Panc1 (cell line): Measurements from ENCODE around the gene PCBP4. TPM values are rescaled to one million over a fixed set of nuclear protein-coding genes. Genes with fewer than 3 reads are reported as not detected.

Source experiments
- ATAC-seq: fragments of 200-7000 bp; cut with Tn5 transposase; 2 replicates; pipeline ENCODE4 v1.9.1; 2020; ENCODE audit warnings: mild to moderate bottlenecking, moderate library complexity
- BruUV-seq: library from RNA; stranded (reverse); fragments of 400-500 nt; replicated peaks from 2 replicates; lab custom pipeline; 2021; lab: Mats Ljungman, UMichigan
- CTCF ChIA-PET: fragments of 300-600 bp; sonication (Branson Sonifier 250); formaldehyde crosslinking; loops from one replicate; lab custom pipeline; 2022; ENCODE audit warnings: antibody characterized with exemption; lab: Charles Lee
- POLR2A ChIA-PET: fragments of 300-600 bp; sonication (Branson Sonifier 250); formaldehyde crosslinking; loops from one replicate; lab custom pipeline; 2022; ENCODE audit warnings: antibody characterized with exemption; lab: Charles Lee
- DNase-seq: peaks from one replicate; pipeline ENCODE4 v3.0.0-alpha.2; 2010; ENCODE audit warnings: low read depth, low spot score
- H3K27ac ChIP-seq: 2 replicates; pipeline ENCODE4 v1.5.1; 2011; ENCODE audit warnings: mild to moderate bottlenecking, low read length, inconsistent platforms
- H3K27me3 ChIP-seq: fragments of 200-500 bp; sonication (Bioruptor generic); 2 replicates; pipeline ENCODE4 v1.6.0; 2014; ENCODE audit warnings: low read length, inconsistent platforms; ENCODE audit not compliant: control insufficient read depth, insufficient read depth
- H3K36me3 ChIP-seq: fragments of 200-500 bp; sonication (Bioruptor generic); 2 replicates; pipeline ENCODE4 v1.5.1; 2014; ENCODE audit warnings: inconsistent platforms, mild to moderate bottlenecking, low read length, moderate library complexity; ENCODE audit not compliant: control insufficient read depth, insufficient read depth
- H3K4me1 ChIP-seq: 2 replicates; pipeline ENCODE4 v1.5.1; 2011; ENCODE audit warnings: inconsistent platforms, mild to moderate bottlenecking, low read length, moderate library complexity; ENCODE audit not compliant: control insufficient read depth, insufficient read depth
- H3K4me3 ChIP-seq, 2 experiments: 2 replicates each; pipeline ENCODE4 v1.5.1; 2011 to 2012; ENCODE audit warnings: low read depth in 2 of 2, low read length in 2 of 2, mild to moderate bottlenecking in 2 of 2, inconsistent platforms in 1 of 2, moderate library complexity in 1 of 2
- H3K9me3 ChIP-seq: fragments of 200-500 bp; sonication (Bioruptor generic); 2 replicates; pipeline ENCODE4 v1.5.1; 2014; ENCODE audit warnings: low read depth, mild to moderate bottlenecking, inconsistent platforms, low read length, moderate library complexity; ENCODE audit not compliant: control insufficient read depth, insufficient read depth
- CTCF ChIP-seq: fragments of 450-650 bp; IDR thresholded peaks from 2 replicates; pipeline ENCODE4 v1.5.1; 2017; ENCODE audit warnings: mild to moderate bottlenecking
- POLR2AphosphoS5 ChIP-seq: IDR thresholded peaks from 2 replicates; pipeline ENCODE4 v1.6.1; 2012; ENCODE audit warnings: mild to moderate bottlenecking, low read depth, low read length, moderate library complexity
- SIN3A ChIP-seq: IDR thresholded peaks from 2 replicates; pipeline ENCODE4 v1.6.1; 2012; ENCODE audit warnings: low read depth, mild to moderate bottlenecking, low read length, moderate library complexity, borderline replicate concordance; ENCODE audit not compliant: insufficient read depth
- TCF7L2 ChIP-seq: IDR thresholded peaks from 2 replicates; pipeline ENCODE4 v1.6.1; 2011; ENCODE audit warnings: mild to moderate bottlenecking, low read depth, low read length, inconsistent platforms
- in situ Hi-C: cut with HindIII; loops from 2 replicates; pipeline ENCODE4 v1.10.0; 2016; ENCODE audit warnings: low sequenced_read_pairs, low pct_unique_long_range_greater_than_20kb
- intact Hi-C: fragments of 100-400 bp; cut with micrococcal nuclease; formaldehyde crosslinking; loops from one replicate; pipeline ENCODE4 v1.10.0; 2022; ENCODE audit not compliant: unreplicated experiment
- total RNA-seq: library from RNA; stranded (reverse); gene quantifications from one replicate; pipeline ENCODE4 v1.2.1, GENCODE V29; 2021; ENCODE audit not compliant: unreplicated experiment
- TF ChIP-seq, protein P1 (sequence below), 2 experiments: IDR thresholded peaks; 2 replicates each; pipeline ENCODE4 v1.6.1; 2011 to 2012; ENCODE audit warnings: low read depth in 2 of 2, control low read depth in 1 of 2, low read length in 1 of 2, mild to moderate bottlenecking in 1 of 2, moderate library complexity in 1 of 2; ENCODE audit not compliant: insufficient read depth in 1 of 2

The PCBP4 gene
- total RNA-seq, 1 experiment from 2014 or later = 58.0 TPM

GRCh38 chr3:51960386-51960785, 6.9 kb downstream of the PCBP4 start:
- POLR2A ChIA-PET = no interaction called here
- ATAC-seq (no peak), DNase-seq (no peak)
- no peak for TF ChIP-seq CTCF
- TF ChIP-seq POLR2AphosphoS5 = no peak
- TF ChIP-seq TCF7L2 = no peak
- TF ChIP-seq, protein P1, sequence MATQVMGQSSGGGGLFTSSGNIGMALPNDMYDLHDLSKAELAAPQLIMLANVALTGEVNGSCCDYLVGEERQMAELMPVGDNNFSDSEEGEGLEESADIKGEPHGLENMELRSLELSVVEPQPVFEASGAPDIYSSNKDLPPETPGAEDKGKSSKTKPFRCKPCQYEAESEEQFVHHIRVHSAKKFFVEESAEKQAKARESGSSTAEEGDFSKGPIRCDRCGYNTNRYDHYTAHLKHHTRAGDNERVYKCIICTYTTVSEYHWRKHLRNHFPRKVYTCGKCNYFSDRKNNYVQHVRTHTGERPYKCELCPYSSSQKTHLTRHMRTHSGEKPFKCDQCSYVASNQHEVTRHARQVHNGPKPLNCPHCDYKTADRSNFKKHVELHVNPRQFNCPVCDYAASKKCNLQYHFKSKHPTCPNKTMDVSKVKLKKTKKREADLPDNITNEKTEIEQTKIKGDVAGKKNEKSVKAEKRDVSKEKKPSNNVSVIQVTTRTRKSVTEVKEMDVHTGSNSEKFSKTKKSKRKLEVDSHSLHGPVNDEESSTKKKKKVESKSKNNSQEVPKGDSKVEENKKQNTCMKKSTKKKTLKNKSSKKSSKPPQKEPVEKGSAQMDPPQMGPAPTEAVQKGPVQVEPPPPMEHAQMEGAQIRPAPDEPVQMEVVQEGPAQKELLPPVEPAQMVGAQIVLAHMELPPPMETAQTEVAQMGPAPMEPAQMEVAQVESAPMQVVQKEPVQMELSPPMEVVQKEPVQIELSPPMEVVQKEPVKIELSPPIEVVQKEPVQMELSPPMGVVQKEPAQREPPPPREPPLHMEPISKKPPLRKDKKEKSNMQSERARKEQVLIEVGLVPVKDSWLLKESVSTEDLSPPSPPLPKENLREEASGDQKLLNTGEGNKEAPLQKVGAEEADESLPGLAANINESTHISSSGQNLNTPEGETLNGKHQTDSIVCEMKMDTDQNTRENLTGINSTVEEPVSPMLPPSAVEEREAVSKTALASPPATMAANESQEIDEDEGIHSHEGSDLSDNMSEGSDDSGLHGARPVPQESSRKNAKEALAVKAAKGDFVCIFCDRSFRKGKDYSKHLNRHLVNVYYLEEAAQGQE (IDR thresholded peaks at IDR 0.05; ENCODE audit: insufficient read depth in 1 of 2, low read depth in 2 of 2, low read length in 1 of 2) = no peak
- no peak for TF ChIP-seq SIN3A
- Histone ChIP-seq H3K27me3 (no peaks in the 10 kb centered on the region), H3K36me3 (no peaks in the 10 kb centered on the region), H3K27ac (no peak overlapping the region), H3K4me1 (no peaks in the 10 kb centered on the region), H3K9me3 (no peaks in the 10 kb centered on the region), H3K4me3 (no peak overlapping the region)
- in situ Hi-C loops = no loop called here
- no TSS peak for BruUV-seq
- CTCF ChIA-PET = no interaction called here
- intact Hi-C loops = no loop called here

DNA sequence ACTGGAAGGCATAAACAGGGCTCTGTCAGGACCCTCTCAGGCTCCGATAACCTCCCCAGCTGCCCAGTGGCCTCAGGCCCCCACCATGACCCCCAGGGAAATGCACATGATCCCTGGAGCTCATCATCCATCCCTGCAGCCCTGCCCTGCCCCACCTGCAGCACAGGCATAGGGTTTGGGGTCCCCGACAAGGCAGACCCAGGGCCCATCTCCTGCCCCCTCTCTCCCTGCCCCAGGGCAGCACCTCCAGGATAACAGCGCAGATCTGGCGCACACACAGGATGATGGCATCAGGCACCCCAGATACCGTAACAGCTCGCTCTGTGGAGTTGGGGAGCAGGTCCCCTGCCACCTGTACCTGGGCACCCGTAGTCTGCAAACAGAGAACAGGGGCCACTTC, 7.6 kb downstream of the PCBP4 start:
- CTCF ChIA-PET = no interaction called here
- ATAC-seq = no peak
- TF ChIP-seq, protein P1 (IDR thresholded peaks at IDR 0.05; ENCODE audit: insufficient read depth in 1 of 2, low read depth in 2 of 2, low read length in 1 of 2) = no peak
- TF ChIP-seq TCF7L2 (no peak), POLR2AphosphoS5 (no peak), SIN3A (no peak), CTCF (no peak)
- no peaks in the 10 kb centered on the region for H3K27me3 ChIP-seq
- no peaks in the 10 kb centered on the region for H3K36me3 ChIP-seq
- in situ Hi-C loops (no loop called here), intact Hi-C loops (no loop called here)
- H3K4me1 ChIP-seq = no peaks in the 10 kb centered on the region
- POLR2A ChIA-PET = no interaction called here
- BruUV-seq = no TSS peak
- H3K9me3 ChIP-seq = no peaks in the 10 kb centered on the region
- no peak overlapping the region for H3K27ac ChIP-seq
- H3K4me3 ChIP-seq = no peak overlapping the region
- no peak for DNase-seq
